Activated CD4-positive, alpha-beta memory T cell treated with anti-CD3 and anti-CD28 coated beads for 36 hours (primary cell): ENCODE data around the gene FOLR3. TPM values are rescaled to one million over a fixed set of nuclear protein-coding genes. Genes with fewer than 3 reads are reported as not detected.

Experiments
- total RNA-seq, 2 experiments: library from RNA; stranded (reverse); gene quantifications; one replicate each; pipeline ENCODE4 v1.2.3, GENCODE V29; 2021

The FOLR3 gene
- total RNA-seq, 2 experiments from 2014 or later: not detected

Other genes with a start within 250 kb of the FOLR3 start
- gene XNDC1N, start 207.1 kb upstream of the FOLR3 start, total RNA-seq: 10 to 100 TPM; 12.4 to 13.2 TPM
- 10 to 100 TPM; 34.9 to 37.1 TPM for gene RNF121, start 206.7 kb upstream of the FOLR3 start, total RNA-seq
- 1 to 10 TPM; 6.6 to 9.3 TPM for gene IL18BP, start 136.8 kb upstream of the FOLR3 start, total RNA-seq
- gene NUMA1, start 55.2 kb upstream of the FOLR3 start, total RNA-seq: 100 to 1,000 TPM; 149 to 158 TPM
- gene LRRC51, start 54.9 kb upstream of the FOLR3 start, total RNA-seq: 1 to 10 TPM; 8.3 to 8.5 TPM
- 10 to 100 TPM; 54.3 to 56.2 TPM for gene LAMTOR1, start 32.4 kb upstream of the FOLR3 start, total RNA-seq
- not detected for gene TOMT, start 29.8 kb upstream of the FOLR3 start, total RNA-seq
- 10 to 100 TPM; 62.6 to 64.2 TPM for gene ANAPC15, start 23.0 kb upstream of the FOLR3 start, total RNA-seq
- not detected for gene FOLR1, start 56.4 kb downstream of the FOLR3 start, total RNA-seq
- not detected for gene FOLR2, start 81.1 kb downstream of the FOLR3 start, total RNA-seq
- 10 to 100 TPM; 96.9 to 98.9 TPM for gene INPPL1, start 89.0 kb downstream of the FOLR3 start, total RNA-seq
- not detected for gene PHOX2A, start 108.5 kb downstream of the FOLR3 start, total RNA-seq